GM19452 (cell line): ENCODE measurements around the gene BTBD19.
A peak's percentile ranks its signal among the peaks of the same experiment; 100 is the strongest.
"Not testable (repeated sequence)": the region's sequence is repeated elsewhere in the genome, so short reads cannot be mapped to it uniquely, and the experiment has no call there.

Experiments
- ATAC-seq: cut with Tn5 transposase; IDR thresholded peaks from one replicate; pipeline ENCODE4 v1.9.1; 2021; ENCODE audit not compliant: unreplicated experiment

The BTBD19 gene

DNA sequence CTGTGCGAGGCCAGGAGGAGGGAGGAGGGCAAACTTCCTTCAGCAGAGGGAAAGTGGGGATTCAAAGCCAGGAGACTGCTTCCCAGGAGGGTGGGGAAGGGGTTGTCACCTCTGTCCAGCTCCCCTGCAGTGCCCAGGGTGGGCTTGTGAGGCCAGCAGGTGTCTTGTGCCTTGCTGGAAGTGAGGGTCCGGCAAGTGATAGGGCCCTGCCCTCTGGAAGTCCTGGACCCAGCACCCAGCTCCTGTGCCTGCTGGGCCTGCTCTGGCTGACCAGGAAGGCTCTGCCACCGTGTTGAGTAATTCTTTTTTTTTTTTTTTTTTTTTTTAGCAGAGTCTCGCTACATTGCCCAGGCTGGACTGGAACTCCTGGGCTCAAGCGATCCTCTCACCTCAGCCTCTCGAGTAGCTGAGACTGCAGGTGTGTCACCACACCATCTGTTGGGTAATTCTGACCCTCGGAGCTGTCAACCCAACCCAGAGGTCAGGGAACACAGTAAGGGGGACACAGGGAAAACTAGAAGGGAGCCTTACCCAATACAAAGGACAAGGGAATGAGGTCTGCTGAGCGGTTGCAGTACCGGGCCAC is 21.4 kb upstream of the BTBD19 start:
- no peak for ATAC-seq

- no peak for ATAC-seq
Observed at GRCh38 chr1:44787506-44787905, 20.8 kb upstream of the BTBD19 start.

GRCh38 chr1:44788120-44788860 is 20.0 kb upstream of the BTBD19 start, which contains the start of gene BEST4:
TSS of gene BEST4 (minus strand) at chr1:44788170. CDS start at chr1:44787705, 465 bp downstream.
- no peak for ATAC-seq

DNA sequence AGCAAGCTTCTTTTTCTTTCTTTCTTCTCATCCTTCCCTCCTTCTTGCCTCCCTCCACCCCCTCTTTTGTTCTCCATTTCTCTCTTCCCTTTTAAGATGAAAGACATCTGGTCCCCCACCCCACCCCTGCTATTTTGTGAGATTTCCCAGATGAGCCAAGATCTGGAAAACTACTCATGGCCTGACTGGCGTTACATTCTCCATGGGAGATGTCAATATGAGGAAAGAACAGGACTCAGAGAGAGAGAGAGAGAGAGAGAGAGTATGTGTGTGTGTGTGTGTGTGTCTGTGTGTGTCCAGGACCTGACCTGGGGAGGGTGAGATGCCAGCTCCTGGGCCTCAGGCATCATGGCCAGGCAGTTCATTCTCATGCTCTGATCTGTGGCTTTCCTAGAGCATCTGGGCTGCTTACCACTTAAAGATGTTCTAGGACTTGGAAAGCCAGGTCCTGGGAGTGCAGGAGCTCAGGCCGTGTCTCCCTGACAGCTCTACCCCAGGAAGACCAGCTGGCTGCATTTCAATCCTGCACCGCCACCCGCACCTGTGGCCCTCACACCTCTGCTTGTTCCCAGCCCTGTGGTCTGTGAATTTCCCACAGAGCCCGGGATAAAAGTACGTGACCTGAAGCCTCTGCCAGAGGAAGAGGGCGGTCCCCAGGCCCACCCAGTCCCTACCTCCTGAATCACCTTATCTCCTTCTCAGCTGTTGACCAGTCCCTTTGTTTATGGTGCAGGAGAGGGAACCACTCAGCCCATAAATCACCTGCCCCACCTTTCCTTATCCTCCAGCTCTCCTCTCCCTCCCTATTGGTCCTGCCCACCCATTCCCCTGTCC is 17.1 kb upstream of the BTBD19 start:
- no peak for ATAC-seq

GRCh38 chr1:44792736-44793502 is 15.4 kb upstream of the BTBD19 start:
- no peak for ATAC-seq

- not testable (repeated sequence) for ATAC-seq
Observed at GRCh38 chr1:44797886-44798285, 10.4 kb upstream of the BTBD19 start.

DNA sequence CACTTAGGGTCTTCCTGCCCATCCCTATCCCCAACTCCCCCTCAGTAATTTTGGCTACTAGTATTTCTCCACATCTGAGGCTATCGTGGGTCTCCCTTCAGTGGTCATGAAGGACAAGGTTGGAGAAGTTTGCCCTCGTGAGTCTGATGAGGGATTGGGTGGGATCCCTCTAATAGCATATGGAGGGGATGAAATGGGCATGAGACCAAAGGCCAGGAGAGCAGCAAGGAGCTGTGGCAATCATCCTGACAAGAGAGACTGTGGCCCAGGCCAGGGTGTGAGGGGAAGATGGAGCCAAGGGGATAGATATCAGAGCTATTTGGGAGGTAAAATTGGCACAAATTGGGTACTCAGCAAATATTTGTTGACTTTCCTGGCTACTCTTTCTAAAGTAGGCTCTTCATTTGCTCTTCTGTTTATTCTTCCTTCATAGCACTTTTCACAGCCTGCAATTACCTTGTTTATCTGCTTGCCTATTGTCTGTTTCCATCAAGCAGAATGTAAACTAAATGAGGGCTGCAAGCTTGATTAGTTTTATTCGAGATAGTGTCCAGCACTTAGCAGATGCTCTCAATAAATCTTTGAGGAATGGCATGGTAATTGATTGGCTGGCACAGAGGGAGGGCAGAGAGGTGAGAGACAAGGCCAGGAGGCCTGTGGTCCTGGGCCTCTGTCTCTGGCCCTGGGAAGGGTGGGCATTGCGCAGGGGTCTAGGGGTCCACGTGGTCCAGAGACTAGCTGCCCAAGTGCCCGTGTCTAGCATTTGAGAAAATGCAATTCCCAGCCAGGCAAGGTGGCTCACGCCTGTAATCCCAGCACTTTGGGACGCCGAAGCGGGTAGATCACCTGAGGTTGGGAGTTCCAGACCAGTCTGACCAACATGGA is 9.6 kb upstream of the BTBD19 start:
- ATAC-seq: no peak

GRCh38 chr1:44799770-44800584 is 8.3 kb upstream of the BTBD19 start, which contains the start of gene PLK3:
TSS of gene PLK3 (plus strand) at chr1:44800377. CDS start at chr1:44800464, 87 bp downstream.
- peak; percentile 78 for ATAC-seq

DNA sequence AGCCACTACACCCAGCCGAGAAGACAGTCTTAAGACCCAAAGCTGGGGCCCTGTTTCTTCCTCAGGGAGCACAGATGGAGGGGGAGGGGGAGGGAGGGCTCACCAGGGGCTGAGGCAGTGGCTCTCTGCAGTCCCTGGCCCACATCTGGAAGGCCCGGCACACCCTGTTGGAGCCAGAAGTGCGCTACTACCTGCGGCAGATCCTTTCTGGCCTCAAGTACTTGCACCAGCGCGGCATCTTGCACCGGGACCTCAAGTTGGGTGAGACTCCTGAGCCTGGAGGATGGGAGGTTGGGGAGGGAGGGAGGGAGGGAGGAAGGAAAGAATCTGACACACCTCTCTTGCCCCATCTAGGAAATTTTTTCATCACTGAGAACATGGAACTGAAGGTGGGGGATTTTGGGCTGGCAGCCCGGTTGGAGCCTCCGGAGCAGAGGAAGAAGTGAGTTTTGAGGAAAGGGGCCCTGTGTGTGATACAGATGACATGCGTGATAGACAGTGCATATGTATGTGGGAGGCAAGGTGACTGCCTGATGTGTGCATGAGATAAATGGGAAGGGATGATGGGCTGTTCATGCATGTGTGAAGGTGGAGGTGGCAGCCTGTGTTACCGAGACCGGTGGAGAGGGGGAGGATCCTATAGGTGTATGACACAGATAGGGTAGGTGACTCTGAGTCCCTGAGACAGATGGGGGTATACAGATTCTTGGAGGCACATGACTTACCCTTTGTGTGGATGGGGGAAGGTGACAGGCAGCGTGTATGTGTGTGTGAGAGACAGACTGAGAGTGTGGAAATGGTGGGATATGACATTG is 6.6 kb upstream of the BTBD19 start:
- ATAC-seq: no peak

- ATAC-seq: no peak
Observed at GRCh38 chr1:44802306-44803061, 5.8 kb upstream of the BTBD19 start.

GRCh38 chr1:44803062-44803311 is 5.3 kb upstream of the BTBD19 start:
- no peak for ATAC-seq

DNA sequence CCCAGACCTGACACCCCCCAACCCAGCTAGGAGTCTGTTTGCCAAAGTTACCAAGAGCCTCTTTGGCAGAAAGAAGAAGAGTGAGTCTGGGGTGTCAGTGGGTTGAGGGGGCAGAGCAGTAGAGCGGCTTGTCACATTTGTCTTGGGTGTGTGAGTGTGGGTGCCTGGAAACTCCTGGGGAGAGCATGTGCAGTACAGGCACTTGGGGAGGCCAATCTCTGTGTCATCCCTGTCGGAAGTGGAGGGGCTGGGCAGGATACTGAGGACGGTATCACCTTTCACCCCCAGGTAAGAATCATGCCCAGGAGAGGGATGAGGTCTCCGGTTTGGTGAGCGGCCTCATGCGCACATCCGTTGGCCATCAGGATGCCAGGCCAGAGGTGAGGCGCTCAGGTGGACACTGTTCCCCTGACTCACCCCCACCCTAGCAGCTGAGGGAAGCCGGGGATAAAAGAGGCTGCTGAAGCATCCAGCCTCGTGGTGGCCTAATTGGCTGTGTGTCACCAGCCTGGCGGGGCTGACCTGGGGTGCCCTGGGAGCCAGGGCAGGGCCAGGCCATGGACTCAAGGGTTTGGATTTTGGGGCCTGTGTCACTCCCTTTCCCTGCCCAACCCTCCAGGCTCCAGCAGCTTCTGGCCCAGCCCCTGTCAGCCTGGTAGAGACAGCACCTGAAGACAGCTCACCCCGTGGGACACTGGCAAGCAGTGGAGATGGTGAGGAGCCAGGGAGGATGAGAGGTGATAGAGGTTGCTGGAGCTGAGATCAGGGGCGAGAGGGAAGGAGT is 4.8 kb upstream of the BTBD19 start:
- no peak for ATAC-seq

DNA sequence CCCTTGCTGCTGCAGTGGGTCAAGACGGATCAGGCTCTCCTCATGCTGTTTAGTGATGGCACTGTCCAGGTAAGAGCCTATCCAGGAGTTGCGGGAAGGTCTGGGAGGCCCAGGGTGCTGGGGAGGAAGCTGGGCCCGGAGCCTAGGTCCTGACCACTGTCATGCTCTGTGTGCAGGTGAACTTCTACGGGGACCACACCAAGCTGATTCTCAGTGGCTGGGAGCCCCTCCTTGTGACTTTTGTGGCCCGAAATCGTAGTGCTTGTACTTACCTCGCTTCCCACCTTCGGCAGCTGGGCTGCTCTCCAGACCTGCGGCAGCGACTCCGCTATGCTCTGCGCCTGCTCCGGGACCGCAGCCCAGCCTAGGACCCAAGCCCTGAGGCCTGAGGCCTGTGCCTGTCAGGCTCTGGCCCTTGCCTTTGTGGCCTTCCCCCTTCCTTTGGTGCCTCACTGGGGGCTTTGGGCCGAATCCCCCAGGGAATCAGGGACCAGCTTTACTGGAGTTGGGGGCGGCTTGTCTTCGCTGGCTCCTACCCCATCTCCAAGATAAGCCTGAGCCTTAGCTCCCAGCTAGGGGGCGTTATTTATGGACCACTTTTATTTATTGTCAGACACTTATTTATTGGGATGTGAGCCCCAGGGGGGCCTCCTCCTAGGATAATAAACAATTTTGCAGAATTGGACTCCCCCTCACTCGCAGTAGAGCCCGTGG is 2.9 kb upstream of the BTBD19 start:
- ATAC-seq: no peak

- ATAC-seq: no peak
Observed at GRCh38 chr1:44806025-44806703, 2.2 kb upstream of the BTBD19 start.

GRCh38 chr1:44806704-44807363 is 1.5 kb upstream of the BTBD19 start, which contains the start of gene DYNLT4:
TSS of gene DYNLT4 (minus strand) at chr1:44807351. CDS start at chr1:44806668, 683 bp downstream.
- ATAC-seq: no peak
